ENCODE results near the gene GBF1.

The GBF1 gene

DNA sequence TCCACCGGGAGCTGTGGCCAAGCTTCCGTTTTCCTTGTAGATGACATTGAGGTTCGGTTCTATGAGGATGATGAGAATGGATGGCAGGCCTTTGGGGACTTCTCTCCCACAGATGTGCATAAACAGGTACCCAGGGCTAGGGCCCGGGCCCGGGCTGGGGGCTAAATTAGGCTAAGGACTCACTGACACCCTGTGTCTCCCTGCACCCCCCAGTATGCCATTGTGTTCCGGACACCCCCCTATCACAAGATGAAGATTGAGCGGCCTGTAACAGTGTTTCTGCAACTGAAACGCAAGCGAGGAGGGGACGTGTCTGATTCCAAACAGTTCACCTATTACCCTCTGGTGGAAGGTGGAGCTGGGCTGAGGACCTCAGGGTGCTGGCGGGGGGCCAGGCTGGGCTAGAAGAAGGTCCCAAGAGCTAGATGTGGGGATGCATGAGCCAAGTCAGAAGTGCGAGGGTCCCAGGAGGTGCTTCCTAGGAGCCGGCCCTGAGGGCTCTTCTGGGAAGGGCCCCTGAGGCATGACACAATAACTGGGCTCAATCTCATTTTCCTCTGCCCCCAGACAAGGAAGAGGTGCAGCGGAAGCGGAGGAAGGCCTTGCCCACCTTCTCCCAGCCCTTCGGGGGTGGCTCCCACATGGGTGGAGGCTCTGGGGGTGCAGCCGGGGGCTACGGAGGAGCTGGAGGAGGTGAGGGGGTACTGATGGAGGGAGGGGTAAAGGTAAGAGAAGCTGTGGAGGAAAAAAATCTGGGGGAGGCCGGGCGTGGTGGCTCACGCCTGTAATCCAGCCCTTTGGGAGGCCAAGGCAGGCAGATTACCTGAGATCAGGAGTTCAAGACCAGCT, 153.1 kb downstream of the GBF1 start:
- DNase-seq: no peak

GRCh38 chr10:102399217-102400021, 154.1 kb downstream of the GBF1 start:
- peak; percentile 48 to 81 for DNase-seq

- no peak for DNase-seq
Measured at GRCh38 chr10:102400076-102400475, 154.7 kb downstream of the GBF1 start.

DNA sequence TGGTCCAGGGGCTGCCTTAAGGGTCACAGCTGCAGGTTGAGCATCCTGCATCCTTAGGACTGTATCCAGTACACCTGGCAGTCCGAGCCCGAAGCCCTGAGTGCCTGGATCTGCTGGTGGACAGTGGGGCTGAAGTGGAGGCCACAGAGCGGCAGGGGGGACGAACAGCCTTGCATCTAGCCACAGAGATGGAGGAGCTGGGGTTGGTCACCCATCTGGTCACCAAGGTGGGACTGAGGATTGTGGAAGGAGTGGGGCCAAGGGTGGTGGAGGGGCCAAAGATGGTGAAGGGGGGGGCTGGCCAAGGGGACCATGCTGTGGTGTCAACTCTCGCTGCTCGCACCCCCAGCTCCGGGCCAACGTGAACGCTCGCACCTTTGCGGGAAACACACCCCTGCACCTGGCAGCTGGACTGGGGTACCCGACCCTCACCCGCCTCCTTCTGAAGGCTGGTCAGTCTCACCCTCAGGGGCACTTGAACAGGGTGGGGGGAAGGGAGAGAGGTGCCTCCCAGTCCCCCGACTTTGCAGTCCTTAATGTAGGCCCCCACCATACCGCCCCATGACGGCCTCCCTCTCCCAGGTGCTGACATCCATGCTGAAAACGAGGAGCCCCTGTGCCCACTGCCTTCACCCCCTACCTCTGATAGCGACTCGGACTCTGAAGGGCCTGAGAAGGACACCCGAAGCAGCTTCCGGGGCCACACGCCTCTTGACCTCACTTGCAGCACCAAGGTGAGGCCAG, 155.4 kb downstream of the GBF1 start:
- DNase-seq: no peak

DNA sequence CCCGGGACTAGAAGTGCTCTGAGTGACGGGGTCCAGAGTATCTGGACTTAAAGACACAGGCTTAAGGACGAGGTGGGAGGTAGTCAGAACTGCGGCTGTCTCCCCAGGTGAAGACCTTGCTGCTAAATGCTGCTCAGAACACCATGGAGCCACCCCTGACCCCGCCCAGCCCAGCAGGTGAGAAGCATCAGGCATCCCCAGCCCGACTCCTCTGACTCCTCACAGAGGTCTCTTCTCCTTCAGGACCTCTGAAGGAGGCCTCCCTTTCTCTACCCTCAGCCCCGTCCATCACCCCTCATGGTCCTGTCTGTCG, 156.0 kb downstream of the GBF1 start:
- DNase-seq: no peak

DNA sequence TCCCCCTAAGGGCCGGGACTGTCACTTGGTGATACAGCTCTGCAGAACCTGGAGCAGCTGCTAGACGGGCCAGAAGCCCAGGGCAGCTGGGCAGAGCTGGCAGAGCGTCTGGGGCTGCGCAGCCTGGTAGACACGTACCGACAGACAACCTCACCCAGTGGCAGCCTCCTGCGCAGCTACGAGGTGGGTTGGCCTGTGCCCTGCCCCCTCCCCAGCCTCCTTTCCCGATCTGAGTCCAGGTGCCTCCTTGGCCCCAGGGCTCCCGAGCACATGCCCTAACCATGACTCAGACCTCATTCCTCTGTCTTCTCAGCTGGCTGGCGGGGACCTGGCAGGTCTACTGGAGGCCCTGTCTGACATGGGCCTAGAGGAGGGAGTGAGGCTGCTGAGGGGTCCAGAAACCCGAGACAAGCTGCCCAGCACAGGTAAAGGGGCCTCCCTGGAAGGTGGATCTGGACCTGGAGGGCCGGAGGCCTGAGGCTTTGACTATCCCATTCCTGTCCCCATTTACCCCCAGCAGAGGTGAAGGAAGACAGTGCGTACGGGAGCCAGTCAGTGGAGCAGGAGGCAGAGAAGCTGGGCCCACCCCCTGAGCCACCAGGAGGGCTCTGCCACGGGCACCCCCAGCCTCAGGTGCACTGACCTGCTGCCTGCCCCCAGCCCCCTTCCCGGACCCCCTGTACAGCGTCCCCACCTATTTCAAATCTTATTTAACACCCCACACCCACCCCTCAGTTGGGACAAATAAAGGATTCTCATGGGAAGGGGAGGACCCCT, 156.6 kb downstream of the GBF1 start:
- no peak for DNase-seq

DNA sequence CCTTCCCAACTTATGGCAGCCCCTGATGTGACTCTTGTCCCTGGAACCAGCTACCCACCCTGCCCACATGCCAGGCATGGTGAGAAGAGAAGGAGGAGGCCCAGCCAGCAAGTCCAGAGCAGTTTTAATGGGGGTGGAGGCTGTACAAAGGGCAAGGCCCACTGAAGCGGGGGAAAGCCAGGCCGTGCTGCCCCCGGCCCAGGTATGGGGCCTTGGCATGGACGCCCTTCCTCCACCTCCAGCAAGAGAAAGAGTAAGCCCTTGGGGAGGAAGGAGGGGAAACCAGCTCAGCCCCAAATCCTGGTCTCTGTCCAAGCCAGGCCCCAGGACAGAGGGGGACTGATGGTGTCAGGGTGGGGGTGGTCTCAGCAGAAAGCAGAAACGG, 157.2 kb downstream of the GBF1 start:
- DNase-seq: no peak

GRCh38 chr10:102403115-102403514, 157.8 kb downstream of the GBF1 start:
- DNase-seq: no peak

DNA sequence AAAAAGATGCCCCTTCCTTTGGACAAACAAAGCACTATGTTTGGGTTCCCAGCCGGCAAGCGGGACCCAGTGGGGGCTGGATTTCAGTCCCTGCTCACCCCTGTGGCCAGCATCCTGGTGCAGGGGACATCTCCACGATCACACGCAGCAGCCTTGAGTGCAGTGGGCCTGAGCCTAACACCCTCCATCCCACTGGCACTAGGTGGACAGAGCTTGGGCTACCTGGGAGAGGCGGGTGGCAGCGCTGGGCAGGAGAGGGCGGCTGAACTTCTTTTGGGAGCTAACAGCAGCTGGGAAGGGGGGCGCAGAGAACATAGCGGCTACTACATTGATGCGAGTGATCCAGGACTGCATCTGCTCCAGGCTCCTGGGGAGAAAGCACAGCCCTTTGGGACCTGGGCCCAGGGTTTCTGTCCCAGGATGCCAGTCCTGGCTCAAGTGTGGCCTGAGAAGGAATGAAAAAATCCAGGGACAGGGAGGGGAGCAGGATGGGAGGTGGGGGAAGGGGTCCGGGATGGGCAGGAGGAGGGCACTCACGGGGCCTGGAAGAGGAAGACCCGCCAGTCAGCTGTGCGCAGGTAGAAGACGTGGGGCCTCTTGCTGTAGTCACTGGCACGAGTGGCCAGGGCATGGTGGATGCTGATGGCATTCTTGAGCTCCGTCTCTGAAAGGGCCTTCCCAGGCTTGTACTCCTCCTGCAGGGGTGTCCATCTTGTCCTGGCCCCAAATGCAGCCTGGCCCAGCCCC, 159.2 kb downstream of the GBF1 start:
- no peak for DNase-seq

GRCh38 chr10:102405108-102405571, 159.8 kb downstream of the GBF1 start:
- DNase-seq: no peak

DNA sequence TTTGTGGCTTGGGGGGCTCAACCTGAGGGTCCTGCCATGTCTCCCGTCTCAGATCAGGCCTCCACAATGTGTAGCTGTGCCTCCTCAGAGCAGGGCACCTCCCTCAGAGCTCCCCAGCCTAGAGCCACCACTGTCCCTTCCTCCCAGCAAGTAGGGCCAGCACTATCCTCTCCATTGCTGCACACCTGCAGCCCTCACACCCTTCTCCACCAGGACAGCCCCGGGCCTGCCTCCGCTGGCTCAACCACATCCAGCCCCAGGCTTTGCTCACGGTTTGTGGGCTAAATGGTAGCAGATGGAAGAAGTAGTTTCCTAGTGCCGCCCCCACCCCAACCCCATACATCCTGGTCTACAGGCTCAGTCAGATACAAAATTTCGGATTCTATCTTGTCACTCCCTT, 160.3 kb downstream of the GBF1 start:
- no peak for DNase-seq

- DNase-seq: no peak
Measured at GRCh38 chr10:102406815-102407214, 161.5 kb downstream of the GBF1 start.

GRCh38 chr10:102407425-102408130, 162.2 kb downstream of the GBF1 start:
- no peak for DNase-seq

GRCh38 chr10:102408131-102408727, 162.9 kb downstream of the GBF1 start:
- no peak for DNase-seq

DNA sequence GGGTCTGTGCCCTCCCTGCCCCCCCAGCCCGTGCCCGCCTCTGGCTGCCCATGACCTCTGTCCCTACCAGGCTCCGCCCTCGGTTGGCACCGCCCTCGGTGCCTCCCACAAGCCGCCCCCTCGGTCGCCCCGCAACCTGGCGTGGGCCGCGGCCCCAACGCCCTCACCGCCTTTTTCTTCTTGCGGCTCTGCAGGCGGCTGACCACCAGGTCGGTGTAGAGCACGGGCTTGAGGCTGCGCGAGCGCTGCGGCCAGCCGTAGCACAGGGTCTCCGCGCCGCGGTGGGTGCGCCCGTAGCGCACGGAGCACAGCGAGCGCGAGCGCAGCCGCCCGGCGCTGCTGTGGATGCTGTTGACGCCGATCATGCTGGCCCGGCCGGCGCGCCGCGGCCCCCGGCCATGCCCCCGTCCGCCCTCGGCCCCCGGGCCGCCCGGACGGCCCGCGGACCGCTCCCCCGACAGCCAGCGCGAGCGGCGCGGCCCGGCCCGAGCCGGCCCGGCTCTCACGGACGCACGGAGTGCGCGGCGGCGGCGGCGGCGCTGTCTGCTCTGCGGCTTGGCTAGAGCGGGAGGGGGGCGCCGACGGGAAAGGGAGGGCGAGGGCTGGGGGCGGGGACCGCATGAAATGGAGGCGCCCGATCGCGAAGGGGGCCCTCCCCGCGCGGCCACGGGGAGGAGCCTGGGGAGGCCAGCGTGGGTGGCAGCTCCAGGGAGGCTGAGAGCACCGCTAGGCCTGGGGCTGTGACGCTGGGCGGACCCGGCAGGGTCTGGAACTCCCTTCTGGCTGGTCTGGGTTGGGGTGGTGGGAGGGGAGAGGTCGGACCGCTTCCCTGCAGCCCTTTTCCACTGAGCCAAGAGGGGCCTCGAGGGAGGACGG, 163.6 kb downstream of the GBF1 start:
- no peak for DNase-seq

- no peak for DNase-seq
Measured at GRCh38 chr10:102409604-102410428, 164.5 kb downstream of the GBF1 start.

GRCh38 chr10:102410429-102411073, 165.2 kb downstream of the GBF1 start:
- DNase-seq: no peak

Measured in SHP77 (cell line).